Activated effector memory CD4-positive, alpha-beta T cell treated with anti-CD3 and anti-CD28 coated beads, Interleukin-2, amount 50 U/mL, for 16 hours (primary cell): ENCODE measurements around the gene ANAPC1.
A peak's percentile ranks its signal among the peaks of the same experiment; 100 is the strongest.
"Not testable (repeated sequence)": the region's sequence is repeated elsewhere in the genome, so short reads cannot be mapped to it uniquely, and the experiment has no call there.

Source experiments
- DNase-seq: peaks from one replicate; pipeline ENCODE4 v3.0.0-alpha.2; 2020

The ANAPC1 gene

DNA sequence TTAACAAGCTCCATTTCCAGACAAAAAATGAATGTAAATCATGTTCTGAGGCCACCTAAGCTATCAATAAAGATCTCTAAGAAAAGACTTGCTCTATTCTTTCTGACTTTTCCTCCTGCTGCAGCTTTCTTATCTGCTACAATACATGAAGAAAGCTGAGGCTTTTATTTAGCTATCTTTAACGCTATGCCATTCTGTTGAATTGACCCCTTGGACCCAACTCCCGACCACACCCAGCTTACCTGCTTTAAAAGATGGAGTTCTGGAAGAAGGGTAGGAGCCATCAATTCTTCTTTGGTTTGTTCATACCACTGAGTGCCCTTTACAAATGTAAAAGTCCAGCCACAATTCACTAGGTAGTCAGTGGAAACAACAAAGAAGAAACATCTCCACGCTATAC lies 99.9 kb downstream of the ANAPC1 start:
- not testable (repeated sequence) for DNase-seq

DNA sequence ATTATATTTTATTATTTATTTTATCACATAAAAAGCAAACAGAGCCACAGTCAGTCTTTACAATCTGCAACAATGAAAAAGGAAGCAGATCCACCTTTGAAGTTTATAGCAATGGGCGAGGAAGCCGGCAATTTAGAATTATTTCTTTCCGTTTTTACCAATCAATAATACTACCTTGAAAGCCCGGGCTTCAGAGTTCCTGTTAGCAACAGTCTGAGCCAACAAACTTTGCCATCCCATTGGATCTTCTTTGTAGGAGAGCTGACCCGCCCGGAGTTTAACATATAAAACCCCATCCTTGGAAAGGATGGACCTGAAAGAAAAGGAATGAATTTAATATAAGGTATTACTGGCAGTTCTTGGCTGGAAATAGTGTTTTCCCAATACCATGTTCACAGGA lies 101.8 kb downstream of the ANAPC1 start:
- DNase-seq, result not testable (repeated sequence)

DNA sequence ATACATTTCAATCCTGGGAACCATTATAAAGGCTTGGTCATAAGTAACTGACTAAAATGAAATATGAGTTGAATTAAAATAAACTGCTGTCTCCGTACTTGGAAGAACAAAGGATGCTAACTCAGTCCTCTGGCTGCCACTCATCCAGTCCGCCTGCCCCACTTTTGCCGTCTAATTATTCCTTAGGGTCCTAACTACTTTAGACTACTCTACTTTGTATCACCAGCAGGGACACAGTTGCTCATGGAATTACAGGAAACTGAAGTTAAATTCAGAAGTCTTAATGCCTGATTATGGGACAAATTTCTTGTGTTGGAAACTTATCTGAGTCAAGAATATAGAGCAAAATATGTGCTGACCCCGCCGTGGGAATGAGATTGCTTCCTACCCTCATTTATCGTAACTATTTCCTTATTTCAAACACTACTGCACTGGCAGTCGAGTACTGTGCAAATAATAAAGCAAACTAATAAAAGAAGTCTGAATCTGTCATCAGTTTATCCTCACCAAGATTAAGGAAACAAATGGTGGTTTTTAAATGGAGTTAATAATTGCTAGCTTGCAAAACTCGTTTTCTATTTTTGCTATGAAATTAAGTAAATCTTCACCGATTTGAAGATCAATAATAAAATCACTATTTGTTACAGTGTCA lies 102.4 kb downstream of the ANAPC1 start:
- DNase-seq, result not testable (repeated sequence)

GRCh38 chr2:111777155-111777554 lies 106.8 kb downstream of the ANAPC1 start:
- DNase-seq, result not testable (repeated sequence)

DNA sequence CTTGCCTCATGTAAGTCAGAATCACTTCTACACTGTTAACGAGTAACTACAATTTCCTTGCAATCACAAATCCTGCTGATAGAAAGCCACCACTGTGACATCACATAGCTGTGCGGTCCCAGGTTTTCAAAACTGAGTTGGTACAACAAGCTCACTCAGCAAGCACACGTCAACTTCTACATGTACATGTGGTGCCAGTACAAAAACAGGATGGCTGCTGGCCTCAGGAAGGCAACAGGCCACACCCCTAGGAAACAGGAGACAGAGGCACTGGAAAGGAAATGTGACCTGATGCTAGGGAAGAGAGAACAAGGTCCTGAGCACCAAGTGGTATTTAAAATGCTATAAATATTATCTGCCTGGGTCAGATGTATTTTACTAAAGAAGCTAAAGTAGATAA lies 107.7 kb downstream of the ANAPC1 start:
- not testable (repeated sequence) for DNase-seq

GRCh38 chr2:111772180-111772579 lies 111.8 kb downstream of the ANAPC1 start:
- not testable (repeated sequence) for DNase-seq

DNA sequence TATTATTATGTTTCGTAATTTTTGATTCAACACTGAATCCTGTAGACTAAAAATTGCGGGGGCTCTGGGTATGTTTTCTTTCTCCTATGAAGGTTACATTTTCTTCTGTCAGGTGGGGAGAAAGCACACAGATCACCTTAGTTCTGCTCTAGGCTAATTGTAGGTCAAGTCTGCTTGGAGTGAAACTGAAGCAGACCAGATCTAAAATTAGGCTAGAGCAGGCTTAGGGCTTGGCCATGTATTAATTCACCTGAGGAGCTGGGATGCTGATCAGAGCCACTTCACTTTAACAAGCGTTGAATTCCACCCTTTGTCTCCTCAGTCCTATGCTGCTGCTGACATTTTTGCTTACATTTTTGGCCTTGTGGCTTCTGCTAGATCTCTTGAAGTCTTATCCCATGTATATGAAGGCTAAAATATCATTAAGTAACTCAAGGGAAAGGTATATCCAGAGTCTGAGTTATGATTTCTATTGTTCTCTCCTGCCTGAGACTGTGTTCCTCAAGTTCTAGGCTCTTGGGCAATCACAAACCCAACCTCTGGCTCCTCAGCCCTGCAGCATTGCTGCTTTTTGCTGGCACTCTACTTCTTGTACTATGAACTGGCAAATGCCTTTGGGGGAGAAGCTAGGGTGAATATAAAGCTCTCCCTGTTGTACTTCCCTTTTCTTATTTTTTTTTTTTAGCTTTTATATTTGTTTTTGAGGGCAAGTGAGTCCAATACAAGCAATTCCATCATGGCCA lies 112.9 kb downstream of the ANAPC1 start:
- DNase-seq, result not testable (repeated sequence)

DNA sequence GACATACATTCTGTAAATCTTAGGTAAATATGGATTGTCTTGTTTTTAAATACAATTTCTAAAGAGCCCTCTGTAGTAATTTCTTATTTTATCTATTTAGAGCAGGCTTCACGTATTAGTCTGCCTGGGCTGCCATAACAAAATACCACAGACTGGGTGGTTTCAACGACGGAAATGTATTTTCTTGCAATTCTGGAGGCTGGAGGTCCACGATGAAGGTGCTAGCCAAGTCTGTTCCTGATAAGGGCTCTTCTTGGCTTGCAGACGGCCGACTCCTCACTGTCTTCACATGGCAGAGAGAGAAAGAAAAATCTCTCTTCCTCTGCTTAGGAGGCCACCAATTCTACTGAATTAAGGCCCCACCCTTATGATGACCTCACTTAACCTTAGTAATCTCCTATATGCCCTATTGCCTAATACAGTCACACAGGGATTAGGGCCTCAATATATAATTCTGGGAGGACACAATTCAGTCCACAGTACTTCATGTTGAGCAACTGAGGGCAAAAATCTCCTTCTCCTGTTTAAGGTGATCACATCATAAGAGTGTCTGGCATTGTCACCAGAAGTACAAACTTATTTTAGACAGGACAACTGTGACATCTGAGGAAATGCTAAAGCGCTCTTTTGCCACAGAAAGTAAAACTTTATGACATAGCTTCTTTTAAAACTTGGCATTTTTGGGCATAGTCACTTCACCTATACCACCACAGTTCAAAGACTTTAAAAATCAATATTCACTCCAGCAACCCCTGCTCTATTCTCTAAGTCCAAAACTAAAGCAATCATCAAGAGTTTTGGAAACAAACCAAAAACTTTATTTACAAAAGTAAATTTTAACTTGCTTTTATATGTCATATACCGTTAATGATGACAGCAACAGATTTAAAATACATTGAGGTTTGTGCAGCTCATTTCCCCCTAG lies 115.5 kb downstream of the ANAPC1 start:
- DNase-seq, result not testable (repeated sequence)

- DNase-seq, result not testable (repeated sequence)
Observed at GRCh38 chr2:111767087-111767486, 116.9 kb downstream of the ANAPC1 start.

GRCh38 chr2:111766295-111766694 lies 117.7 kb downstream of the ANAPC1 start:
- DNase-seq, result not testable (repeated sequence)

DNA sequence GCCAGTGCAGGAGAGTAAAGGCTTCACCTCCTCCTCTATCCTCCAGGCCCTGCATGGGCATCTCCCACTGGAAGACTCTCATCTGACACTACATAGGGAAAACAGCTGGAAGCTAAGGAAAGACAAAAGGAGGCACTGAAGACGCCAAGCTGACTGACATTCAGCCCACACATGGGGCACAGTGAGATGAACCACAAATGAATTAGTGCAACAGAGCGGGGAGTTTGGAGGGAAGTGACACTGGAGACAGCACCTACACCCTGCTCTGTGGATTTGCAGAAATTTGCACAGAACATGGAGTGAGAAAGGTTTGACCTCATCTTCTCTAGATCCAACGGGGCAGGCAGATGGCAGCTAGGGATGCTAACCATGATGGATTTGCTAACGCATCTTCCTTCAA lies 119.8 kb downstream of the ANAPC1 start:
- not testable (repeated sequence) for DNase-seq

- not testable (repeated sequence) for DNase-seq
Observed at GRCh38 chr2:111760697-111761284, 123.2 kb downstream of the ANAPC1 start.

DNA sequence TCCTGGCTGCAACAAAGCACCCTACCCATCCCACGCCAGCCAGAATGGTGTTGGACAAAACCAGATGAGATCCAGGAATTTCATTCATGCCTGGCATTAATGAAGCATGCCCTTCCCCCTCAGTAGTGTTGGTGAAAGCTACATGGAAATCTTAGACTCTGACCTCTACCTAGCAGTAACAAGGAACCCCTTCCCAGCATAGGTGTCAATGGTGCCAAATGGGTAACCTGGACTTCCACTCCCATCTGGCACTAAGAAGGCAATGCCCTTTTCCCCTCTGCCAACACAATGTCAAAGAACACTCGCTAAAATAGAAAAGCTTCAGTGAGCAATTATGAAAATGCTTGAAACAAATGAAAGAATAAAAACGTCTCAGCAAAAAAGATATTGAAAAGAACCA lies 131.5 kb downstream of the ANAPC1 start:
- DNase-seq, result not testable (repeated sequence)

DNA sequence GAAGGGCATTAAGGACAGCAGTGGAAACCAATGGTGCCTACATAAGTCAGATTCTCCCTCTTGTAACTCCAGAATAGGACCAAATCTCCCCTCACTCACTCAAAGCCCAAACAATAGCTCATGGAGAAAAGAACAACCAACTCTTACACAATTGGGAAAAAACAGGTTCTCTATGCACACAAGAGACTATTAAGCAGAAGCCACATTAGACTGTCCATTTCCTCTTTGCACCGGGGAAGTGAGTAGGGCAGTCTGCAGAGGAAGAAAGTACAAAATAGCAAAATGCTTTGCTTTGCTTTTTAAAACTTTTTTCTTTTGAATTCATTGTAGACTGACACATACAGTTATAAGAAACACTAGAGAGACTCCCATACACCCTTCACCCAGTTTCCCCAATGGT lies 133.4 kb downstream of the ANAPC1 start:
- DNase-seq, result not testable (repeated sequence)

DNA sequence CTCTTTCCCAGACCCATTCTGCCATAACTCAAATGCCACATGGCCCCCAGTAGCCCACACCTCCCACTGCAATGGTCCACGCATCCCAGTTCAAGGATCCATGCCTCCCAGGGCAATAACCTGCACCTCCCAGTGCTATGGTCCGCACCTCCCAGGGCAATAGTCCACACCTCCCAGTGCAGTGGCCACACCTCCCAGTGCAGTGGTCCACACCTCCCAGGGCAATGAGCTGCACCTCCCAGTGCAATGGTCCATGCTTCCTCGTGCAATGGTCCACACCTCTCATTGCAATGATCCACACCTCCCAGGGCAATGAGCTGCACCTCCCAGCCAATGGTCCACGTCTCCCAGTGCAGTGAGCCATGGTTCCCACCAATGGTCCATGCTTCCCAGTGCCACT lies 135.6 kb downstream of the ANAPC1 start:
- DNase-seq, result not testable (repeated sequence)

- DNase-seq, result peak; percentile 89
Observed at GRCh38 chr2:111747410-111748115, 136.4 kb downstream of the ANAPC1 start.

- DNase-seq, result not testable (repeated sequence)
Observed at GRCh38 chr2:111744751-111745150, 139.2 kb downstream of the ANAPC1 start.

DNA sequence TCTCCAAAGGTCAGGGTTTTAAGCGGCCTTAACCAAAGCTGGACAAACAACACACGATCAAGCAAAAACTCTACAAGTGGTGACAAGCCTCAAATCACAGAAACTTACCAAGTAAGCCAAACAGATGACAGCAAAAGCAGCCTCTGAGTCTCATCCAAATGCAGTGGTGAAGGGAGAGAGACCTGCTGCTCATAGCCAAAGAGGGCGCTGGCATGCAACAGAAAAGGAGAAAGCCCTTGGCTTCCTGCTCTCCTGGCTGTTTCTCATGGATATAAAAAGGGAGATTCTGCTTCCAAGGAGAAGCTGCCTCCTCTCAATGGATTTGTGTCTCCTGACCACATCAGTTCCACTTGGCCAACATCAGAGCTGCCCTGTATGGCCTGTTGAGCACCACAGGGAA lies 142.5 kb downstream of the ANAPC1 start:
- DNase-seq, result not testable (repeated sequence)

DNA sequence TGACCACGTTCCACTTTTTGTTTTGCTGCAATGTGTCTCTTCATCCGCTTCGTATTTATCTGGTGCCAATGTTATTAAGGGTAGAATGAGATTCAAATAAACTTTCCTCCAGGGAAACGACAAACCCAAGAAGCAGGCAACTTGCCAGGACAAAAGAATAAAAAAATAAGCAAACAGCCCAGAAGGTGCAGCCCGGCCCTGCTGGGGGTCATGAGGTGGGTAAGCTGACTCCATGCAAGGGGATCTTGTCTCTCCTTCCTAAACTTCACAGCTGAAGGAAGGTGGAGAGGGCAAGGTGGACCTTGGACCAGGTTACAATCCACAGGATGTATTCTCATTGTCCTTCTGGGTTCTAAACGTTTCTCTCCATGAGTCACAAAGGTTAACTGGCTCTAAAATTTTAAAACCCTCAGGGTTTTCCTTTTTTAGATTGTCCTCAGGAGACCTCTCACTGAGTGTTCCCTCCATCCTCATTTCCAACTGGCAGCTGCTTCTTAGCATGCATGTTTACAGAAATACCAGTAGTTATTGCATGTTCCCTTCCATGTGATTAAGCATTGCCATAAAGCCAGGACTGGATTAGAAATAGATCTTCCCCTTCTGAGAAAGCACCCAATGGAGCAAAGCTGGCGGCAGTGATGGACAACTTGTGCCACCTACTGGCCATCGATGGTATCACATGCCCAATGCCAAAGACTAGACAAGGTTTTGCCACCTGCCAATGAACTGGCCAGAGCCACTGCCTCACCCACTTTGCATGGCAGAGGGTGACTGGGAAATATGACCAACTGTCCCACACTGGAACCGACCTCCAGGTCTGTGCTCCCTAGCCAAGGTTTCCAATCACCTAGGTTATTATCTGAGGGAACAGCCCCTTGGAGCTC lies 147.9 kb downstream of the ANAPC1 start:
- DNase-seq, result not testable (repeated sequence)

- not testable (repeated sequence) for DNase-seq
Observed at GRCh38 chr2:111735420-111735819, 148.6 kb downstream of the ANAPC1 start.
